HL-60/S4 (cell line): Measurements from ENCODE around the gene SCGN.

Experiments
- in situ Hi-C: fragments of 300-500 bp; cut with MboI; formaldehyde crosslinking; loops from 2 replicates; pipeline ENCODE4 v1.14.3; 2022; ENCODE audit warnings: low sequenced_read_pairs

SCGN gene

GRCh38 chr6:25652007-25652515 lies at the start of gene SCGN:
Gene SCGN (plus strand): TSS chr6:25652215. CDS start chr6:25652404, 189 bp downstream.
- in situ Hi-C loops = no loop called here

- in situ Hi-C loops = loop anchor here (25.0 kb wide), 2 partner anchors 90 to 340 kb away; no protein-coding TSS in a partner anchor
Measured at GRCh38 chr6:25602674-25602982, 49.4 kb upstream of the SCGN start.

GRCh38 chr6:25603251-25603650 lies 48.8 kb upstream of the SCGN start:
- in situ Hi-C loops = loop anchor here (25.0 kb wide), 2 partner anchors 91 to 341 kb away; no protein-coding TSS in a partner anchor

- in situ Hi-C loops = loop anchor here (25.0 kb wide), 2 partner anchors 94 to 344 kb away; no protein-coding TSS in a partner anchor
Measured at GRCh38 chr6:25606151-25606550, 45.9 kb upstream of the SCGN start.

- in situ Hi-C loops = loop anchor here (25.0 kb wide), 2 partner anchors 96 to 346 kb away; no protein-coding TSS in a partner anchor
Measured at GRCh38 chr6:25608558-25609174, 43.3 kb upstream of the SCGN start.

GRCh38 chr6:25612666-25613065 lies 39.3 kb upstream of the SCGN start:
- in situ Hi-C loops = loop anchor here (25.0 kb wide), 2 partner anchors 100 to 350 kb away; no protein-coding TSS in a partner anchor

GRCh38 chr6:25613415-25613814 lies 38.6 kb upstream of the SCGN start:
- in situ Hi-C loops = loop anchor here (25.0 kb wide), 2 partner anchors 101 to 351 kb away; no protein-coding TSS in a partner anchor

- in situ Hi-C loops = loop anchor here (25.0 kb wide), 2 partner anchors 102 to 352 kb away; no protein-coding TSS in a partner anchor
Measured at GRCh38 chr6:25614052-25614451, 38.0 kb upstream of the SCGN start.

GRCh38 chr6:25615471-25615870 lies 36.5 kb upstream of the SCGN start:
- in situ Hi-C loops = loop anchor here (25.0 kb wide), 2 partner anchors 103 to 353 kb away; no protein-coding TSS in a partner anchor

- in situ Hi-C loops = loop anchor here (25.0 kb wide), 2 partner anchors 106 to 356 kb away; no protein-coding TSS in a partner anchor
Measured at GRCh38 chr6:25617997-25618396, 34.0 kb upstream of the SCGN start.

GRCh38 chr6:25619217-25619616 lies 32.8 kb upstream of the SCGN start:
- in situ Hi-C loops = loop anchor here (25.0 kb wide), 2 partner anchors 107 to 357 kb away; no protein-coding TSS in a partner anchor

GRCh38 chr6:25620391-25620790 lies 31.6 kb upstream of the SCGN start:
- in situ Hi-C loops = loop anchor here (25.0 kb wide), 2 partner anchors 108 to 358 kb away; no protein-coding TSS in a partner anchor

GRCh38 chr6:25623065-25623464 lies 28.9 kb upstream of the SCGN start:
- in situ Hi-C loops = loop anchor here (25.0 kb wide), 2 partner anchors 111 to 361 kb away; no protein-coding TSS in a partner anchor

- in situ Hi-C loops = loop anchor here (25.0 kb wide), 2 partner anchors 112 to 362 kb away; no protein-coding TSS in a partner anchor
Measured at GRCh38 chr6:25623879-25624278, 28.1 kb upstream of the SCGN start.

GRCh38 chr6:25627001-25627400 lies 25.0 kb upstream of the SCGN start:
- in situ Hi-C loops = no loop called here

- in situ Hi-C loops = no loop called here
Measured at GRCh38 chr6:25628471-25629197, 23.4 kb upstream of the SCGN start.

- in situ Hi-C loops = no loop called here
Measured at GRCh38 chr6:25629198-25629576, 22.8 kb upstream of the SCGN start.

GRCh38 chr6:25630508-25631278 lies 21.3 kb upstream of the SCGN start:
- in situ Hi-C loops = no loop called here

- in situ Hi-C loops = no loop called here
Measured at GRCh38 chr6:25635886-25636317, 16.1 kb upstream of the SCGN start.

- in situ Hi-C loops = no loop called here
Measured at GRCh38 chr6:25637211-25637610, 14.8 kb upstream of the SCGN start.
